Trophoblast cell (in vitro differentiated cells and primary cell): Measurements from ENCODE around the gene LRBA.

Experiments
- DNase-seq, 2 donors: peaks; one replicate each; pipeline ENCODE4 v3.0.0-alpha.2; 2016
- H2AFZ ChIP-seq: 2 replicates; pipeline ENCODE4 v1.6.1; 2013; ENCODE audit warnings: low read length, moderate library complexity, mild to moderate bottlenecking; ENCODE audit not compliant: insufficient read depth, poor library complexity
- H2AK5ac ChIP-seq: 2 replicates; pipeline ENCODE4 v1.6.1; 2013; ENCODE audit warnings: mild to moderate bottlenecking, low read length
- H2BK120ac ChIP-seq: 2 replicates; pipeline ENCODE4 v1.6.1; 2013; ENCODE audit warnings: low read length, mild to moderate bottlenecking, moderate library complexity; ENCODE audit not compliant: insufficient read depth, poor library complexity
- H2BK12ac ChIP-seq: 2 replicates; pipeline ENCODE4 v1.6.1; 2013; ENCODE audit warnings: mild to moderate bottlenecking, low read length, moderate library complexity
- H2BK5ac ChIP-seq: 2 replicates; pipeline ENCODE4 v1.6.1; 2013; ENCODE audit warnings: low read length, low read depth, moderate library complexity, mild to moderate bottlenecking; ENCODE audit not compliant: poor library complexity
- H3K14ac ChIP-seq: 2 replicates; pipeline ENCODE4 v1.6.1; 2013; ENCODE audit warnings: mild to moderate bottlenecking, low read length
- H3K18ac ChIP-seq: 2 replicates; pipeline ENCODE4 v1.6.1; 2013; ENCODE audit warnings: mild to moderate bottlenecking, low read length
- H3K23ac ChIP-seq: 2 replicates; pipeline ENCODE4 v1.6.1; 2013; ENCODE audit warnings: low read length
- H3K27ac ChIP-seq: 2 replicates; pipeline ENCODE4 v1.5.1; 2013; ENCODE audit warnings: low read depth, mild to moderate bottlenecking, inconsistent platforms, low read length, moderate library complexity
- H3K27me3 ChIP-seq: 2 replicates; pipeline ENCODE4 v1.6.1; 2013; ENCODE audit warnings: inconsistent platforms, mild to moderate bottlenecking, low read length, moderate library complexity; ENCODE audit not compliant: insufficient read depth
- H3K36me3 ChIP-seq, 2 experiments: 1 replicate in 1 of 2; 2 replicates in 1 of 2; pipeline ENCODE4 v1.6.1; 2013; ENCODE audit warnings: low read length in 2 of 2, mild to moderate bottlenecking in 2 of 2, moderate library complexity in 1 of 2; ENCODE audit not compliant: insufficient read depth in 2 of 2, control insufficient read depth in 1 of 2
- H3K4ac ChIP-seq: 2 replicates; pipeline ENCODE4 v1.6.1; 2013; ENCODE audit warnings: low read depth, mild to moderate bottlenecking, low read length, moderate library complexity
- H3K4me1 ChIP-seq, 2 experiments: 1 replicate in 1 of 2; 2 replicates in 1 of 2; pipeline ENCODE4 v1.6.1; 2013; ENCODE audit warnings: low read length in 2 of 2, mild to moderate bottlenecking in 2 of 2, moderate library complexity in 1 of 2; ENCODE audit not compliant: insufficient read depth in 2 of 2, control insufficient read depth in 1 of 2
- H3K4me2 ChIP-seq: 2 replicates; pipeline ENCODE4 v1.6.1; 2013; ENCODE audit warnings: inconsistent platforms, mild to moderate bottlenecking, low read length, moderate library complexity
- H3K4me3 ChIP-seq: 2 replicates; pipeline ENCODE4 v1.5.1; 2013; ENCODE audit warnings: mild to moderate bottlenecking, low read depth, low read length, inconsistent platforms
- H3K79me1 ChIP-seq: one replicate; pipeline ENCODE4 v1.6.1; 2013; ENCODE audit warnings: low read length
- H3K79me2 ChIP-seq: 2 replicates; pipeline ENCODE4 v1.6.1; 2013; ENCODE audit warnings: low read length, mild to moderate bottlenecking; ENCODE audit not compliant: control insufficient read depth, insufficient read depth, poor library complexity
- H3K9ac ChIP-seq: 2 replicates; pipeline ENCODE4 v1.6.1; 2013; ENCODE audit warnings: mild to moderate bottlenecking, low read length
- H3K9me3 ChIP-seq: 2 replicates; pipeline ENCODE4 v1.6.1; 2013; ENCODE audit warnings: low read depth, mild to moderate bottlenecking, control low read depth, inconsistent platforms, low read length; ENCODE audit not compliant: insufficient read depth
- H4K12ac ChIP-seq: 2 replicates; pipeline ENCODE4 v1.6.1; 2013; ENCODE audit warnings: low read depth, mild to moderate bottlenecking, low read length, moderate library complexity
- H4K8ac ChIP-seq: 2 replicates; pipeline ENCODE4 v1.6.1; 2013; ENCODE audit warnings: low read depth, mild to moderate bottlenecking, low read length, moderate library complexity
- H4K91ac ChIP-seq: one replicate; pipeline ENCODE4 v1.6.1; 2013; ENCODE audit warnings: low read depth, mild to moderate bottlenecking, low read length, moderate library complexity
- WGBS: extraction: QIAGEN DNeasy Blood & Tissue Kit; methylation state at CpG from one replicate; pipeline ENCODE4 v1.1.7; 2013; ENCODE audit warnings: missing lambda C conversion rate; ENCODE audit not compliant: insufficient read length, insufficient coverage; ENCODE audit errors: extremely low coverage; 5-methylcytosine and 5-hydroxymethylcytosine counted together

The LRBA gene

GRCh38 chr4:150599547-150599946, 415.5 kb downstream of the LRBA start:
- H4K12ac ChIP-seq = no peak overlapping the region
- WGBS = no CpG with 5 or more reads among the region's 1 CpG
- no peak overlapping the region for H3K18ac ChIP-seq
- no peak overlapping the region for H4K8ac ChIP-seq
- H3K36me3 ChIP-seq = no peaks in the 10 kb centered on the region
- no peak overlapping the region for H2AK5ac ChIP-seq
- no peak overlapping the region for H3K9ac ChIP-seq
- no peak for DNase-seq
- H3K79me1 ChIP-seq = no peaks in the 10 kb centered on the region
- H3K4me2 ChIP-seq = no peak overlapping the region
- no peak overlapping the region for H3K14ac ChIP-seq
- H3K27me3 ChIP-seq = no peaks in the 10 kb centered on the region
- H3K4me1 ChIP-seq = no peaks in the 10 kb centered on the region
- H3K27ac ChIP-seq = no peak overlapping the region
- no peak overlapping the region for H2BK5ac ChIP-seq
- H3K4ac ChIP-seq = no peak overlapping the region
- H4K91ac ChIP-seq = no peak overlapping the region
- no peak overlapping the region for H2BK12ac ChIP-seq
- H2AFZ ChIP-seq = no peak overlapping the region
- H2BK120ac ChIP-seq = no peak overlapping the region
- H3K23ac ChIP-seq = no peak overlapping the region
- no peaks in the 10 kb centered on the region for H3K79me2 ChIP-seq
- no peaks in the 10 kb centered on the region for H3K9me3 ChIP-seq
- H3K4me3 ChIP-seq = no peak overlapping the region

- Histone ChIP-seq H3K4me2 (no peak overlapping the region), H3K27me3 (no peaks in the 10 kb centered on the region), H3K4ac (no peak overlapping the region), H2AK5ac (no peak overlapping the region), H3K18ac (no peak overlapping the region), H3K79me1 (no peaks in the 10 kb centered on the region), H3K79me2 (no peaks in the 10 kb centered on the region), H3K9me3 (no peaks in the 10 kb centered on the region), H3K36me3 (no peaks in the 10 kb centered on the region), H4K8ac (no peak overlapping the region), H3K9ac (no peak overlapping the region), H2BK120ac (no peak overlapping the region), H3K14ac (no peak overlapping the region), H4K91ac (no peak overlapping the region), H3K4me1 (no peaks in the 10 kb centered on the region), H3K27ac (no peak overlapping the region), H3K23ac (no peak overlapping the region), H4K12ac (no peak overlapping the region), H2BK12ac (no peak overlapping the region), H3K4me3 (no peak overlapping the region), H2AFZ (no peak overlapping the region), H2BK5ac (no peak overlapping the region)
- no peak for DNase-seq
- WGBS = no CpG with 5 or more reads among the region's 12 CpGs
Measured at GRCh38 chr4:150598909-150599308, 416.2 kb downstream of the LRBA start.

- Histone ChIP-seq H3K4ac (no peak overlapping the region), H3K9ac (no peak overlapping the region), H3K14ac (no peak overlapping the region), H2BK12ac (no peak overlapping the region), H3K36me3 (no peaks in the 10 kb centered on the region), H3K4me2 (no peak overlapping the region), H3K4me1 (peaks cover 0 to 2% of the 10 kb centered on the region in 2 experiments), H3K27me3 (no peaks in the 10 kb centered on the region), H2AFZ (no peak overlapping the region), H4K91ac (no peak overlapping the region), H3K79me2 (no peaks in the 10 kb centered on the region), H3K79me1 (no peaks in the 10 kb centered on the region), H3K23ac (no peak overlapping the region), H3K18ac (no peak overlapping the region), H4K12ac (no peak overlapping the region), H4K8ac (no peak overlapping the region), H3K4me3 (no peak overlapping the region), H2BK5ac (no peak overlapping the region), H2BK120ac (no peak overlapping the region), H3K27ac (no peak overlapping the region), H2AK5ac (no peak overlapping the region), H3K9me3 (no peaks in the 10 kb centered on the region)
- peak in 1 of 2 donors; percentile 16 for DNase-seq
- no CpG with 5 or more reads among the region's 1 CpG for WGBS
Measured at GRCh38 chr4:150593996-150594395, 421.1 kb downstream of the LRBA start.

- Histone ChIP-seq H3K4me2 (no peak overlapping the region), H3K4me1 (peaks cover 0 to 2% of the 10 kb centered on the region in 2 experiments), H3K79me1 (no peaks in the 10 kb centered on the region), H4K8ac (no peak overlapping the region), H3K79me2 (no peaks in the 10 kb centered on the region), H3K4ac (no peak overlapping the region), H3K27me3 (no peaks in the 10 kb centered on the region), H2AFZ (no peak overlapping the region), H2BK5ac (no peak overlapping the region), H4K12ac (no peak overlapping the region), H3K9ac (no peak overlapping the region), H4K91ac (no peak overlapping the region), H2BK120ac (no peak overlapping the region), H3K18ac (no peak overlapping the region), H2BK12ac (no peak overlapping the region), H3K14ac (no peak overlapping the region), H3K4me3 (no peak overlapping the region), H3K36me3 (no peaks in the 10 kb centered on the region), H3K23ac (no peak overlapping the region), H2AK5ac (no peak overlapping the region), H3K9me3 (no peaks in the 10 kb centered on the region), H3K27ac (no peak overlapping the region)
- WGBS = no CpG with 5 or more reads among the region's 4 CpGs
- DNase-seq = no peak
Measured at GRCh38 chr4:150591904-150592303, 423.2 kb downstream of the LRBA start.
